GM18519 (cell line): ENCODE measurements around the gene HSPB7.
"Not testable (repeated sequence)": the region's sequence is repeated elsewhere in the genome, so short reads cannot be mapped to it uniquely, and the experiment has no call there.

ENCODE experiments used
- ATAC-seq: cut with Tn5 transposase; IDR thresholded peaks from one replicate; pipeline ENCODE4 v1.9.1; 2021; ENCODE audit warnings: mild to moderate bottlenecking, moderate library complexity; ENCODE audit not compliant: unreplicated experiment, low FRiP score

Gene HSPB7

DNA sequence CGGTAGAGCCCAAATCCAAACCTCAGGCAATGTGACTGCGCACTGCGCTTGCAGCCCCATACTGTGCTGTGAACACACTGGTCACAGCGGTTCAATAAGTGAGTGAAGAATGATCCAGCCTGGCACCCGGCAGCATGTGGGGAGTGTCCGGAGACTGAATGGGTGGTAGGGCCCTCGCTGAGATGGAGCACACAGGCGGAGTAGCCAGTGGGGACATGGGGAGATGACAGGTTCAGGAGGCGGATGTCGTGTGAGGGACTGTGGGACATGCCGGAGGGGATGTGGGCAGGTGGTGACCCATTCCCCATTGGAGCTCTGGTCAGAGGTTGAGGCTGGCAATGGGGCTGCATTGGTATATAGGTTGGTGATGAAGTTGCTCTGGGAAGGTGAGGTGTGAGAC lies 8.2 kb downstream of the HSPB7 start:
- no peak for ATAC-seq

DNA sequence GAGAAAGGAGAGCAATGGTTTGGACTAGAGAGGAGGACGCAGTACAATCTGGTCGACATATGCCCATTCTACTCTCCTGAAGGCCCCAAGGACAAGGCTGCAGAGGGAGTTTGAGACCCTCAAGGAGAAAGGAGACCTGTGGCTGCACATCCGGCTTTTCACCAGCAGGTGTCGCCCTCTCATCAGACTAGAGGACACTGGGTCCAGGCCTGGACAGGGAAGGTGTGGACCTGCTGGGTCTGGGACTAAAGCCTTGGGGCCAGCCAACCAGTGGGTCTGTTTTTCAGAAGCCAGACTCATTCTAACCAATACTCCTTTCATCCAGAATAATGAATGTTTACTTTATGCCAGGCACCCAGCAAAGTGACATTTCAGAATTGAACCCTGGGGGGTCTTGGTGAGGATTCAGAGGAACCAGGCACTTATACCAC lies 8.8 kb downstream of the HSPB7 start:
- no peak for ATAC-seq

DNA sequence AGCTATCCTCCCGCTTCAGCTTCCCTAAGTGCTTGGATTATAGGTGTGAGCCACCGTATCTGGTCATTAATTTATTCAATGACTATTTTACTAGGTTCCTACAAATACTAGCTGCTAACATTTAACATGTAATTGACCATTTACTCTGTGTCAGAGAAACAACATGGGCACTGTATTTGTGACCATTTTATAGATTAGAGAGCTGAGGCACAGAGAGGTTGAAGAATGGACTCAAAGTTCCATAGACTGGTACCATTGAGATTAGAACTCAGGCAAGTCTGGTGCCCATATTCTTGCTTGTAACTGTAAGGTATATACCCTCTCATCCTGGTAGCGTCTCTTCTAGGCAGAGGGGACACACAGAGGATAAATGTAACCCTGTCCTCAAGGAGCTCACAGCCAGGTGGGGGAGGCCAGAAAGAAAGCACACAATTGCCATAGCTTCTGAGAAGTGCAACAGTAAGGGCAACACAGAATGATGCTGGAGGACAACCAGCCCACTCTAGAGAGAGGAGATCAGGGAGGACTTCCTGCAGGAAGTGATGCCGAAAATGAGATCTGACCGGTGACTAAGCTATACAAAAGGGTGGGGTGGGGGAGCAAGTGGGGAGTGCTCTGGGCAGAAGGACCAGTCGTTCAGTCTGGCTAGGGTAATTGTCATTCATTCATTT lies 10.0 kb downstream of the HSPB7 start:
- ATAC-seq = no peak

DNA sequence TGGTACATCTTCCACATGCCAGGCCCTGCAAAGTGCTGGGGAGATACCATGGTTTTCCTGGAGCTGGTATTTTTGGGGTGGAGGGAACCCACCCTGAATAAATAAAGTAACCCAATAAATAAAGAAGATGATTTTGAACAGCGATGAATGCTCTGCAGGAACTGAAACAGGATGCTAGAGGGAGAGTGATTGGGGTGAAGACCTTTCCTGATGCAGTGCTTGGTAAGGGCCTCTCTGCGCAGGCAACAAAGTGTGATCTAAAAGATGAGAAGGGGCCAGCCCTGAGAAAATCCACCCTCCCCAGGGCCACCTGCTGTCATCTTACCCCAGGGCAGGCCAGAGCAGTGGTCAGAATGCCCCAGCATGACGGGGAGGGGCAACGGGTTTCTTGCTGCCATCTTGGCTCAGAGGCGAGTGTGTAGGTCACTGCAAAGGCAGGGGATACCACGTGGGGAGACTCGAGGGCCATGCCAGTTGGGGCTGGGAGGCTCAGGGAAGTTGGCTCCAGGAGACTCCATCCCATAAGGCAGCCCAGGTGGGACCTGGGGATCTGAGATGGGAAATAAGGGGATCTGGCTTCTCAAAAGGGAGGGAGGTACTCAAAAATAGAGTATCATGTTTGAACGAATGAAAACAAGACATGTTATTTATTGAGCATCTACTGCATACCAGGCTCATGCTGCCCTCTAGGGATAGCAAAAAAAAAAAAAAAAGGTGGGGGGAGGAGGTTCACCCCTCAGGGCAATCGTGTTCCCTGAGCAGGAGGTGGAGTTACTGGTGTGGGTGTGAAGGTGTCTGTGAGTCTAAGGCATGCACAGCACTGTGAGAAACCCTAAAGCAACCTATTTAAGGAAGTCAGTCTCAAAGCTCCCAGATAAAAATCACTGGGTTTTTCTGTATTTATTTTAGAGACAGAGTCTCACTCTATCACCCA lies 11.0 kb downstream of the HSPB7 start:
- no peak for ATAC-seq

DNA sequence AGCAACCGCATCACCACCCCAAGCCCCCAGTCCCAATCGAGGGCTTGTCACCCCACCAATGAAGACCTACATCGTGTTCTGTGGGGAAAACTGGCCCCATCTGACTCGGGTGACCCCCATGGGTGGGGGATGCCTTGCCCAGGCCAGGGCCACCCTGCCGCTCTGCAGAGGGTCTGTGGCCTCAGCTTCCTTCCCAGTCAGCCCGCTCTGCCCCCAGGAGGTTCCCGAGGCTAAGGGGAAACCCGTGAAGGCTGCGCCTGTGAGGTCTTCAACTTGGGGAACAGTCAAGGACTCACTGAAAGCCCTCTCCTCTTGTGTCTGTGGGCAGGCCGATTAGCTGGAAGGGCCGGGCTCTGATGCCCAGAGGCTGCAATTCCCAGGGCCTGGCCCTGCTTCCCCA lies 11.8 kb downstream of the HSPB7 start:
- no peak for ATAC-seq

DNA sequence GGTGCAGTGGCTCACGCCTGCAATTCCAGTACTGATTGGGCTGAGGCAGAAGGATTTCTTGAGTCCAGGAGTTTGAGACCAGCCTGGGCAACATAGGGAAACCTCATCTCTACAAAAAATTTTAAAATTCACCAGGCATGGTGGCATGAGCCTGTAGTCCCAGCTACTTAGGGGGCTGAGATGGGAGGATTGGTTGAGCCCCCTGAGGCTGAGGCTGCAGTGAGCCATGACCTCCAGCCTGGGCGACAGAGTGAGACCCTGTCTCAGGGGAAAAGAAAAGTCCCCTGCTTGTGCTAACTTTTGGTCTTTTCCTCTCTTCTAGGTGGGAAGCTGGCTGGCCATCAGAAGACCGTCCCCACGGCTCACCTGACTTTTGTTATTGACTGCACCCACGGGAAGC lies 12.2 kb downstream of the HSPB7 start:
- ATAC-seq = no peak

DNA sequence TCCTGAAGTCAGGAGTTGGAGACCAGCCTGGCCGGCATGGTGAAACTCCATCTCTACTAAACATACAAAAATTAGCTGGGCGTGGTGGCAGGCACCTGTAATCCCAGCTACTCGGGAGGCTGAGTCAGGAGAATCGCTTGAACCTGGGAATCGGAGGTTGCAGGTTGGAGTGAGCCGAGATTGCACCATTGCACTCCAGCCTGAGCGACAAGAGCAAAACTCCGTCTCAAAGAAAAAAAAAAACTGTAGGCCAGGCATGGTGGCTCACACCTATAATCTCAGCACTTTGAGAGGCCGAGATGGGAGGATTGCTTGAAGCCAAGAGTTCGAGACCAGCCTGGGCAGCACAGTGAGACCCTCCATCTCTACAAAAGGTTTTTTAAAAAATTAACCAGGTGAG lies 16.6 kb downstream of the HSPB7 start:
- not testable (repeated sequence) for ATAC-seq

DNA sequence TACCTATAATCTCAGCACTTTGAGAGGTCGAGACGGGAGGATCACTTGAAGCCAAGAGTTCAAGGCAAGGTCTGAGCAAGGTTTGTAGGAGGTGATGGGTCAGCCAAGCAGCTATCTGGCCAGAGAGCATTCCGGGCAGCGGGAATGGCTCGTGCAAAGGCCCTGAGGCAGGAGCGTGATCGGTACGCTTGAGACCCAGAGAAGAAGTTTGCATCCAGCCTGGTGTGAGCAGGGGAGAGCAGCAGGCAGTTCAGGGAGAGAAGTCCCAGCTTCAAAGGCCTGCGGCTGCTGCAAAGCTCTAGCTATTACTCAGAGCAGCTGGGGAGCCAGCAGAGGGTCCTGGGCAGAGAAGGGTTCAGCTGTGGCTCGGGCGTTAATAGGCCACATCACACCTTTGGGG lies 18.9 kb downstream of the HSPB7 start:
- ATAC-seq = no peak

DNA sequence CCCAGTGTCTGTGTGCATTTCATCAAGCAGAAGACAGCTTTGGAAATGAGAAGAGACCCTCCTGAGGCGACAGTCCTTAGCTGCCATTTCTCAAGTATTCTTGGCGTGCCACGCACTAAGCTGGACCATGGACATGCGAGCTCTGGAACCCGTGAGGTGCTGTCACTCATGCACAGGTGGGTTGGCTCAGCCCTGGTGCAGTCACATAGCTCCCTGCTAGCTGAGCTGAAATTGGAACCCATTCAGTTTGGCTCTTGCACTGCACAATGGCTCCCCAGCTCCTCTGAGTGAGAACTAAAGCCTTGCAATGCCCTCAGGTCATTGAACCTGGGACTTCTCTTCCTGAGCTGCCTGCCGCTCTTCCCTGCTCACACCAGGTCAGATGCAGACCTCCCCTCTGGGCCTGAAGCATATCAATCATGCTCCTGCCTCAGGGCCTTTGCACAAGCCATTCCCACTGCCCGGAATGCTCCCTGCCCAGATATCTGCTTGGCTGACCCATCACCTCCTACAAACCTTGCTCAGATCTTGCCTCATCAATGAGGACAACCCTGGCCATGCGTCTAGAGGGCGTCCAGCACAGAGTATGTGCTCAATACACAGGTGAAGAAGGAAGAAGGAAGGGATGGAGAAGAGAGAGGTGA lies 20.1 kb downstream of the HSPB7 start:
- ATAC-seq = no peak

DNA sequence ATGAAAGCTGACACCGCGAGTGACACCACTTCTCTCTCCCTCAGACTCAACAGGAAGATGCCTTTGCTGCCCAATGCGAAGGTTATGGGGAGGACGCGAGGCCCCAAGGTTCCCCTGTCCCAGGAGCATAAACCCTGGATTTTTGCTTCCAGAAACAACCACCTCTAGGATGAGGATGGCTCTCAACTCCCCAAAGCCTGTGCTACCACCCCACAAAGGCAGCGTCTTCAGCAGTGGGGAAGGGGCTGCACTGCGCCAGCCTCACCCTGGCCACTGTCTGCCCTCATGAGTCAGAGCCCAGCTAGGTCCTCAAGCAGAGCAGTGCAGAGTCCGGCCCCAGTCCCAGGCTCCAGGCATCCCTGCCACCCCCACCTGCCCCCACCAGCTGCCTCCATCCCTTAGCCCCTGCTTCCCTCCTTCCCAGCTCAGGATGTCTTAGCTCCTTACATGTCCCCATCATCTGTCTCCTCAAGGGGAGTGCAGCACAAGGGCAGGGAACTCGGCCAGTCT lies 20.7 kb downstream of the HSPB7 start:
- ATAC-seq = no peak

DNA sequence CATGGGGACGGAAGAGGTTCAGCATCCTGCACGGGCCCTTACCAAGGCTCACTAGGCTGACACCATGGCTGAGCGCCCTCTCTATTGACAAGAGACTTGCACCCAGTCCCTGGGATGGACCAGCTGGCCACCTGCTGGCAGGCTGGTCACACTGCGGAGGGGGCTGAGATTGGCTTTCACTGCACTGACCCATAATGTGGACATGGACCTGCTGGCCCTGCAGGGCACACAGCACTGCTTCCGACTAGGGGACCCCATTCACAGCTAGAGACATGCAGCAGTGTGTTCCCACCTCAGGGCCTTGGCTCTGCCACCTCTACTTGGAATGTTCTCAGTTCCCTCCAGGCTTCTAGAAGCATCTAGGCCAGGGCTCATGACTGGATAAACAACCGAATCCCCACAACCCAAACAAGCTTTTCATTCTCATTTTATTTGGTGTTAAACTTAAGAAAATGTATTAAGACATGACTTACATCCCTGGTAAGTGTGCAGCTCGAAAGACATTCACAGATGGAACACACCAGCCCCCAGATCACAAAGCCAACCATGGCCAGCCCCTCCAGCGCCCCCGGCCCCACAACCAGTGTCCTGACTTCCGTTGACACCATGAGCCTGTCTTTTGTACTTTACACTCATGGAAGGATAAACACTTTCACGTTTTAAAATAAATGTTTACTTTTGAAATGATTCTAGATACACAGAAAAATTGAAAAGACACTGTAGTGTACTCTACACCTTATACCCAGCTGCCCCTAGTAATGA lies 23.1 kb downstream of the HSPB7 start:
- no peak for ATAC-seq

DNA sequence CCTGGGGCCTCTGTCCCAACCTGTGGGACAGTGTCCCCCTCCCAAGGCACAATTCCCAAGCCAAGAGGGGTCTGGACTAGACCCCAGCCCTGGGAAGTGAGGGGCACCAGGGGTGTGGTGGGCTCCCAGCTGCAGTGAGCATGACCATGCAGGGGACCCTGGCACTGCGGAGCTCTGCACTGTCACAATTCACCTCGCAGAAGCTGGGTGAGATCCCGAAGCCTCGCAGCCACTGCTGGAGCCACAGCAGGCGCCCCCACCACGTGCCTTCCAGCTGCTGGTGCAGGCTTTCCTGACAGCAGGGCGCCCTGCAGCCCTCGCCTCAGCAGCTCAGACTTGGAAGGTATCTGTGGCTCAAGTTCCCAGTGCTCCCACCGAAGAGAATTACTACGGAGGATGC lies 23.8 kb downstream of the HSPB7 start:
- no peak for ATAC-seq

DNA sequence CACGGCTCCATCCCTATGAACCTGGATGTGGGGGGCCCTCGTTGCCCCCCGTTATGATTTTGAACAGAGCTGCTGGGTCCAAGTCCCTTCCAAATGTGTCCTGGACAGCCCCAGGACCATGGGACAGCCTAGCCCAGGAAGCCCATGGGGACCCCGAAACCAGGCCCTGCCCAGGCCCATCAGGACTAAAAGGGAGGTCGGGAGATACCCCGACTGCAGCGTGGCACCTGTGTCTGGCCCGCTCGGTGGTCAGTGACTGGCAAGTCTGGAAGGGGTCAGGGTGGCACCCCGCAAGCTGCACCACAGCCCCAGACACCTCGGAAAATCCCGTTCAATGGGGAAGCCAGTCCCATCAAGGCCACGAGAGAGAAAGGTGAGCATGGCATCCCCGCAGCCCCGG lies 24.2 kb downstream of the HSPB7 start:
- ATAC-seq = no peak

DNA sequence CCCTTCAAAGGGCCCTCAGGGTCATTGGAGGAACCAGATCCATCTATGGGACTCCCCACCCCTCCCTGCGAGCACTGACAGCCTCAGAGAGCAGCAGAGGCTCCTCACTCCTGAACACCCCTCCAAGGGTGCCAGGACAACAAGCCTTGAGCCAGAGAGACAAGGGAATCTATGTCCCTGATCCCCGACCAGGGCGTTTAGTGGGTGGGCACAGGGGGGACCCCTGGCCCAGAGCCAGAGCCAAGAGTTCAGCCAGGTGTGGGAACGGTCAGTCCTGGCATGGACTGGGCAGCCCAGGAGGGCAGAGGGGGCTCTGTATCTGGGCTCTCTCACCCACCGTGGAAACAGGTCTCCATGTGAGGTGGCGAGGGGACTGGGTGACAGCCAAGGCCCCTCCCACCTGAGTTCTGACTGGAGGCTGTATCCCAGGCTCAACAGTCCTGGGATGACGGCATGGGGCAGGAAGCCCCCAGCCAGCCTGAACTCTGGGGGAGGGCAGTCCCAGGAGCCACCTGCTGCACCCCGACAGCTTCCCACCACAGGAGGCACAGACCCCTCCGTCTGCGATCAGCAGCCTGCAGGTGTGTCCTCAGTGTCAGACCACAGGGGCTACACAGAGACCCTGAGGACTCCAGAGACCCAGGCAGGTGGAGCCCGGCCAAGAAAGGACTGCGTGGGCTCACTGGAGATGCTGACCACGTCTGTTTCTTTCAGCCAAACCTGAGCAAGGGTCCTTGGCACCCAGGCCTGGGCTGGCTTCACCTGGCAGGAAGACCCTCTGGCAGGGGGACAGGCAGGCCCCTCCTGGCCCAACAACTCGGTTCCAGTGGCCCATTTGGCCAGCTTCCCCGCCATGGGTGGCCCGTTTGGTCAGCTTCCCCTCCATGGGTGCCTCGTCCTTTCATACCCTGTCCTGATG lies 25.0 kb downstream of the HSPB7 start:
- no peak for ATAC-seq

DNA sequence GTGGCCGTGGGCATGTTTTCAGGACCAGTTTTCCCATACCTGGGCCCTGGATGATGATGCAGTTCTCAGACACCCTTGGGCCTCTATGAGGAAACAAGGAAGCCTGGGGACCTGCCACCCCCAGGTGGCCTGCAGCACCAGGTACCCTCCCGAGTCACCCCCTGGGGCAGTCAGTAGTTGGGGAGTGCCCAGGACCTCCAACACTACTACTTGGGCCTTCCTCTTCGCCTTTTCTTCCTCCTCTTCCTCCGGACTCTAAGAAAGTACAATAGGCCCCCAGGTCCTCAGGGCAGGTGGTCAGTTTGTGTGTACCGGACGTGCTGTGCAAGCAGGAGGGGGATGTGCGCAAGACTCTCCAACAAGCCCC lies 25.7 kb downstream of the HSPB7 start:
- no peak for ATAC-seq

DNA sequence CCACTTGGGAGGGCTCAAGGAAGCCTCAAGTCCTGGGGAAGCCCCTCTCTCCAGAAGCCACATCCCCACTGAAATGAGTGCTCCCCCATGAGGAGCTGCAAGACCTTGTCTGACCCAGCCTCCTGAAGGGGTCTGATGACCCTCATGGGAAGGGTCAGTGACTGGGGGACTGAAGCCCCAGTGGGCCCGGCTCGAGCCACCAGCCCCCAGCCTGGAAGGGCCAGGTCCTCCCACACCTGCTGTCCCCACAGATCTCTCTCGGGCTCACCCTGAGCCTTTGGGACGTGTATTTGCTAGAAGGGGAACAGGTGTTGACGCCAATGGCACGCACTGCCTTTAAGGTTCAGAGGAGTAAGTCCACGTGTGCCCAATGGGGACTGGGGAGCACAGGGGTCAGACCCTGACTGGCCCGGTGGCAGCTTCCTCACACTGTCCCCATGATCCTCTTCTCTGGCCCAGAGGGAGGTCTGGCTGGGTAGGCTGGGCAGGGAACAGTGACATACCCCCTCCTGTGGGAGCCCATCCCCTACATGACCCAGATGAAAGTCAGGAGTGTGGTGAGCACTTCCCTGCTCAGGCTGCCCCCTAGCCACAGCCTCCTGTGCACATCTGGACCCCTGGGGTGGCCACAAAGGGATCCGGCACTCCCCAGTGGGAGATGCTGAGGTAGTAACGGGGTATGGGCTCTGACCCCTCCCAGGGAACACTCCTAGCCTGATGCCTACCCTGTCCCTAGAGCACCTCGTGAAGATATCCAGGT lies 26.2 kb downstream of the HSPB7 start:
- ATAC-seq = no peak

DNA sequence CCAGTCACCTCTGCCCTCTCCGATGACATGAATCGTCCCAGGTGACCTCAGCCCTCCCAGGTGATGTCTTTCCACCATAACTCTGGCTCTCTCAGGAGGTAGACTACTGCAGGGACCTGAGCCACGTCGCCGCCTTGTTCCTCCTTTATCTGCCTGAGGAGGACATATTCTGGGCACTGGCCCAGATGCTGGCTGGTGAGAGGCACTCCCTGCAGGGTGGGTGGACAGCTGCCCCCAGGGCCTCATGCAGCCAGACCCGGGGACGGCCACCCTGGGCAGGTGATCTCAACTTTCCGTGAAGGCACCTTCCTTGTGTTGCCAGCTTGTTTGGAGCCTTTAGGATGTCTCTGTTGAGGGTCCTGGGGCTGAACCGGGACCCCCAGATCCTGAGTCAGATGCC lies 28.1 kb downstream of the HSPB7 start:
- ATAC-seq = no peak

DNA sequence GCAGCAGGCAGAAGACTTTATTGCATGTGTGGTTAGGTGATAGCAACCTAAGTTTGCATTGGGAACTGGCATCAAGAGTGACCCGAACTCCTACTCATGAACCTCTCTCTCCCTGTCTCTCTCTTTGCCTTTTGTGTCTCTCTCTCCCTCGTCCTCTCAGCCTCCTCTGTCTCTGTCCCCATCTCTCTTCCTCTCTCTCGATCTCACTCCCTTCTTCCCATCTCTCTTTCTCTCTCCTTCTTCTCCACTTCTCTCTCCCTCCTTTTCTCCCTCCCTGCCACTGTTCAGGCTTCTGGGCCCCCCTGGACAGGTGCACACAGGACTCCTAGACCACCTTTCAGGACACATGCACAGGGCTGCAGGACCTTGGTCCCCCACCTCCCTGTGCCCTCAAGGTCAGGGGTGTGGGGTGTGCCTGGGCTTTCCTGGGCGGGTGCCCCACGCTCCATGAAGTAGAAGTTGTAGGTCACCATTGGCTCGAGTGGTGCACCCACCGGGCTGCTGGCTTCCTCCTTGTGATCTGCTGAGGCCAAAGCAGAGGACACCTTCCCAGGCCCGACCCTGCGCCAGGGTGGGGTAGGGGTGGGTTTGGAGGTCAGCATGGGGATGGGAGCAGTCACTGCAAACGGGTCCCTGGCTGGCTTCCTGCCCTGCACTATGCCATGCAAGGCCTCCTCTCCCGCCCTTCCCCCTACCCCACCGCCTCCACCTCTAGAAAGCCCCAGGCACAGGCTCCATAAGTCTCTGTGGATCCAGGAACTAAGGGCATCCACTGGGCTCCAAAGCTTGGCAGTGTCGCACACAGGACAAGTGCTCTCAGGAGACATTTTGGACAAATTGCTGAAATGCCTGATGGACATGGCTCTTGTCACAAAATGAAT lies 28.7 kb downstream of the HSPB7 start:
- ATAC-seq = no peak
